Measurements from ENCODE around the gene TBC1D1.

TBC1D1 gene

DNA sequence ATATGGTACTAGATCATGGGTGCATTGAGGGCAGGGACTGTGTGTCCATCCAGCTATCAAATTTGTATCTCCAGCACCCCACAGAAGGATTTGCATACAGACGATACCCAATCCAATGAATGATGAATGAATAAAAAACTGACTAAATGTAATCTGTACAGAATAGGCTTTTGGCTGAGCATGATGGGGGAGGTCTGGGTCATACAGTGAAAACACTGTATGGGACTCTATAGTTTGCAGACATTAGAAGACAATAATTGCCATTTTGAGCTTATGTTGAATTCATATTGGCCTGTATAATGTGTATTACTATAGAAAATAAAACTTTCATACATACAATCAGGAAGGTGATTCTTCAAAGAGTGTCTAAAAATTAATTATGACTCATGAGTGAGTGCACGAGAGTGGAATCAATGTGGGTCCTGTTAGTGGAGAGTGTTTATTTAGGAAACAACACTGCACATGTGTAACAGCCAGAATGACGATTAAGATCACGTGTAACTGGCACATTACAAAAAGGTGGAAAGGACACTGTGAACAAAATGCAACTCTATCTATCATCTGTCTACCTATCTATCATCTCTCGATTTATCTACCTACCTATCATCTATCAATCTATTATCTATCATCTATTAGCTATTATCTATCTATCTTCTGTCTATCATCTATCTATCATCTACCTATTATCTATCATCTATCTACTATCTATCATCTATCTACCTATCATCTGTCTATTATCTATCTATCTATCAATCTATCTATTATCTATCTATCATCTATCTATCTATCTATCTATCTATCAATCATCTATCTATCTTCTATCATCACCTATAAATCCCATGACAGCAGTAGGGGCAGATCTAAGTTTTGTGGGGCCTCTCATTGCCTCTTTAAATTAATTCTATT is 270.6 kb downstream of the TBC1D1 start:
- in situ Hi-C loops (cut with MboI; ENCODE audit: low sequenced_read_pairs), result no loop called here

- in situ Hi-C loops (cut with MboI; ENCODE audit: low sequenced_read_pairs), result no loop called here
Observed at GRCh38 chr4:38162240-38162784, 271.4 kb downstream of the TBC1D1 start.

GRCh38 chr4:38163216-38164006 is 272.5 kb downstream of the TBC1D1 start:
- in situ Hi-C loops (cut with MboI; ENCODE audit: low sequenced_read_pairs), result no loop called here

- in situ Hi-C loops (cut with MboI; ENCODE audit: low sequenced_read_pairs), result no loop called here
Observed at GRCh38 chr4:38164346-38164745, 273.5 kb downstream of the TBC1D1 start.

GRCh38 chr4:38166082-38166481 is 275.2 kb downstream of the TBC1D1 start:
- in situ Hi-C loops (cut with MboI; ENCODE audit: low sequenced_read_pairs), result no loop called here

- in situ Hi-C loops (cut with MboI; ENCODE audit: low sequenced_read_pairs), result no loop called here
Observed at GRCh38 chr4:38166768-38167167, 275.9 kb downstream of the TBC1D1 start.

DNA sequence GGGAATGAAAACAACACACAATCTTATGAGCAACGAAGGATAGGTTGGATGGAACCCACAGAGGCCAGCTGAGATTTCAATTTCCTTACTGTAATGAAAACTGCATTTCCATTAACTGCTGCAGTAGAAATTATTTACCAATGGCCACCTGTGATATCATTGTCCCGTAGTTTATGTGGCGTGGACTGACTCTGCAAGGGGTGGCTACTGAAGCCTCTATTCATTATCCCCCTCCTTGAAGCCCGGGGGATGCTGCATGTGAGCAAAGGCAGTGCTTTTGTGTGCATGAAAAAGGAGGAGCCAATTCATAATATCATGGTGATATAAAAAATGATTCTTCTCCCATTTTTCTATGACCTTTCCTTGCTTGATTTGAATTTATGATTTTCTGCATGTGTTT is 277.1 kb downstream of the TBC1D1 start:
- in situ Hi-C loops (cut with MboI; ENCODE audit: low sequenced_read_pairs), result no loop called here

GRCh38 chr4:38169524-38169923 is 278.6 kb downstream of the TBC1D1 start:
- in situ Hi-C loops (cut with MboI; ENCODE audit: low sequenced_read_pairs), result no loop called here

- in situ Hi-C loops (cut with MboI; ENCODE audit: low sequenced_read_pairs), result no loop called here
Observed at GRCh38 chr4:38170338-38171169, 279.7 kb downstream of the TBC1D1 start.

DNA sequence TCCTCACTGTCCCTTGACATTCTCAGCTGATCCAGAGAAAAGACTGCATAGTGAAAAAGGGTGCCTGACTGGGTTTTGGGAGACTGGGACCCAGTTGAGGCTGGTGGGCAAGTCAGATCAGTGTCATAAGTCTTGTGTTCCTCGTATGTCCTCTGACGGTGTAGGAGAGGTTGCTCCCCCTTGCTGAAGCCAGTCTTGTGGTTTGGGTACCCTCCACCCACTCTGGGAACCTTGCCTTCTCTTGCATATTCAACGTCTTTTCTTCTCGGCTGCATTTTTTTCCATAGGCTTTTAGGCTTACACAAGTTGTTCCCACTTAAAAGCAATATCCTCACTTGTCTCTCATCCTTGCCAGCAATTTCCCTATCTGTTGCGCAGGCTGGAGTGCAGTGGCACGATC is 281.2 kb downstream of the TBC1D1 start:
- in situ Hi-C loops (cut with MboI; ENCODE audit: low sequenced_read_pairs), result no loop called here

DNA sequence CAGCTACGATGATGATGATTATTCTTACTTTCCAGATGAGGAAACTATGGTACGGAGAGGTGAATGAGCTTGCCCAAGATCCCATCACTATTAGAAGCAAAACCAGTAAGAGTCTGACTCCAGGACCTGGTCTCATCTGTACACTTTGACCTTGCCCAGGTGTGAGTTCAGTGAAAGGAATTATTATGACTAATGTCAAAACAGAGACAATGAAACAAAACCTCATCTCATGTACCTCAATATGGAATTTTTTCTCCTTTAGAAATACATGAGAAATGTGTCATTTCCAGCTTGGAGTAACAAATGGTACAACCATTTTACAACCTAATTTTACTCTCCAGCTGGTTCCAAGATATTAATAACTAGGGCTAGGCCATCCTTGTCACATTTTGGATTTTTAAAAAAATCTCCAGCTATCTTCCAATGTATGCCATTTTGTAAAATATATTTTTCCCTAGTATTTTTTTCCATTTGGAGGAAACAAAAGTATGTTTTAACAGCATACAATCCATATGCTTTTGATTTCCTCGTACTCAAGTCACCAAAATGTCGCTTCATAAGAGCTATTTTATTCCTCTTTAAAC is 283.1 kb downstream of the TBC1D1 start:
- in situ Hi-C loops (cut with MboI; ENCODE audit: low sequenced_read_pairs), result no loop called here

- in situ Hi-C loops (cut with MboI; ENCODE audit: low sequenced_read_pairs), result no loop called here
Observed at GRCh38 chr4:38174801-38175200, 283.9 kb downstream of the TBC1D1 start.

- in situ Hi-C loops (cut with MboI; ENCODE audit: low sequenced_read_pairs), result no loop called here
Observed at GRCh38 chr4:38176165-38176564, 285.3 kb downstream of the TBC1D1 start.

- in situ Hi-C loops (cut with MboI; ENCODE audit: low sequenced_read_pairs), result no loop called here
Observed at GRCh38 chr4:38177035-38177546, 286.2 kb downstream of the TBC1D1 start.

GRCh38 chr4:38177641-38178391 is 286.9 kb downstream of the TBC1D1 start:
- in situ Hi-C loops (cut with MboI; ENCODE audit: low sequenced_read_pairs), result no loop called here

GRCh38 chr4:38178392-38178995 is 287.6 kb downstream of the TBC1D1 start:
- in situ Hi-C loops (cut with MboI; ENCODE audit: low sequenced_read_pairs), result no loop called here

DNA sequence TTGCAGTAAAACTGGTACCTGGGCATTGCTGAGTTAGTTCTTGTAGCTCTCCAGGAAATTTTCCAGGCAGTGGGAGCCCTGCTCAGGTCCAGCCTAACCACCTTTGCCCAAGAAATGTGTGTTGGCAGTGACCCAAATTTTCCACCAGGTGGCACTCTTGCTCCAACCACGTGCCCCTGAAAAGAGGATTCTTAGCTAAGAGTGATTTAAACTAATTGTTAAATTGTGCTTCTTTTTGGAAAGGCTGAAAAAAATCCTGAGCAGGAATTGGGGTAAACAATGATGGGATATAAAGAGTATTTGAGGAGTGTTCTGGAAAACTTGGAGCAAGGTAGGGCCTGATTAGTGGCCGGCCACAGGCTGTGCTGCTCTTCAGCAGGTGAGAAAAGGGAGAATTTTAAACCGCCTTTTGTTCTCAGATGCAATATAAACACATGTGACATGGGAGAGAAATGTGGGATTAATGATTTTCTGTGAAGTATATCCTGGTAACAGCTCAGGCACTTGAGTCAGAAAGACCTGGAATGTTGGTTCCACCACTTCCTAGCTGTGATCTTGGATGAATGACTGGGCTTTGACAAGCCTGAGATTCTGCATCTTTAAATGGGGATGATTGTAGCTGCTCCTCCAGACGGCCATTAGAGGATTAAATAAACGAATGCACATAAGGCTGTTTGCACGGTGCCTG is 288.9 kb downstream of the TBC1D1 start:
- in situ Hi-C loops (cut with MboI; ENCODE audit: low sequenced_read_pairs), result no loop called here

GRCh38 chr4:38180456-38180855 is 289.6 kb downstream of the TBC1D1 start:
- in situ Hi-C loops (cut with MboI; ENCODE audit: low sequenced_read_pairs), result no loop called here

GRCh38 chr4:38181286-38181685 is 290.4 kb downstream of the TBC1D1 start:
- in situ Hi-C loops (cut with MboI; ENCODE audit: low sequenced_read_pairs), result no loop called here
